Heart left ventricle (tissue), 16 donors: Measurements from ENCODE around the gene COL6A2. TPM values are rescaled to one million over a fixed set of nuclear protein-coding genes. Genes with fewer than 3 reads are reported as not detected.

Source experiments
- ATAC-seq, 4 donors: fragments of 200-7000 bp; cut with Tn5 transposase; one replicate each; pipeline ENCODE4 v1.9.1; 2020 to 2022; ENCODE audit warnings: moderate library complexity in 4 of 4, mild to moderate bottlenecking in 3 of 4, moderate number of reproducible peaks in 1 of 4
- DNase-seq, 5 donors: peaks; one replicate each; pipeline ENCODE4 v3.0.0-alpha.2; 2020
- H3K27ac ChIP-seq, 12 donors: fragments of 200-600 bp; sonication (generic) in 4 of 12; one replicate each; pipeline versions ENCODE4 v1.5.0 to v1.8.0; 2016 to 2022; ENCODE audit warnings: mild to moderate bottlenecking in 2 of 12
- H3K27me3 ChIP-seq, 9 donors: fragments of 200-600 bp; sonication (generic) in 2 of 9; one replicate each; pipeline versions ENCODE4 v1.5.1 to v1.8.0; 2016 to 2022; ENCODE audit warnings: mild to moderate bottlenecking in 3 of 9
- H3K36me3 ChIP-seq, 9 donors: fragments of 200-600 bp; sonication (generic) in 2 of 9; one replicate each; pipeline versions ENCODE4 v1.5.0 to v1.8.0; 2018 to 2022; ENCODE audit warnings: mild to moderate bottlenecking in 2 of 9
- H3K4me1 ChIP-seq, 12 donors: fragments of 200-600 bp; sonication (generic) in 4 of 12; one replicate each; pipeline versions ENCODE4 v1.5.0 to v1.8.0; 2016 to 2022; ENCODE audit warnings: mild to moderate bottlenecking in 3 of 12
- H3K4me3 ChIP-seq, 12 donors: fragments of 200-600 bp; sonication (generic) in 4 of 12; one replicate each; pipeline versions ENCODE4 v1.5.0 to v1.8.0; 2017 to 2022; ENCODE audit warnings: mild to moderate bottlenecking in 9 of 12, moderate library complexity in 4 of 12
- H3K9me3 ChIP-seq, 12 donors: fragments of 200-600 bp; sonication (generic) in 4 of 12; one replicate each; pipeline versions ENCODE4 v1.5.0 to v1.8.0; 2016 to 2022; ENCODE audit warnings: mild to moderate bottlenecking in 1 of 12
- POLR2A ChIP-seq, 2 donors: fragments of 450-650 bp; IDR thresholded peaks; one replicate each; pipeline ENCODE4 v1.6.1; 2017; ENCODE audit warnings: antibody characterized with exemption in 2 of 2, mild to moderate bottlenecking in 2 of 2, moderate library complexity in 2 of 2
- WGBS, 4 donors: extraction: QIAGEN DNeasy Blood & Tissue Kit in 2 of 4; methylation state at CpG; one replicate each; pipeline versions ENCODE4 v1.1.5 to v1.1.7; 2013 to 2018; 5-methylcytosine and 5-hydroxymethylcytosine counted together
- intact Hi-C, 10 donors: fragments of 100-400 bp; cut with DNase I; formaldehyde crosslinking; loops; one replicate each; pipeline versions ENCODE4 v1.11.1 to v1.14.2; 2022
- polyA plus RNA-seq, 2 donors: library from polyadenylated mRNA; stranded (reverse); fragments of 200-250 nt; gene quantifications; one replicate each; pipeline ENCODE4 v1.2.3, GENCODE V29; 2013
- total RNA-seq, 9 donors: library from RNA; depleted of rRNA in 2 of 9; stranded (reverse); fragments of >200 nt in 2 of 9; fragmentation: NEBNext Ultra II Directional in 3 of 9; extraction: Animal tissue kit (Norgen Biotek cat#: 25700) in 3 of 9; gene quantifications; one replicate each; pipeline versions ENCODE4 v1.1.0 to v1.2.4, GENCODE V29; 2016 to 2023
- TF ChIP-seq, protein P1 (sequence below), 12 donors: fragments of 200-600 bp; sonication (generic) in 4 of 12; IDR thresholded peaks; one replicate each; pipeline versions ENCODE4 v1.5.0 to v1.8.0; 2018 to 2022; ENCODE audit warnings: antibody characterized with exemption in 12 of 12, mild to moderate bottlenecking in 5 of 12
- donor health status: ischemic (EF 13 %, LVEDD 7.1; RV severe dilation, severe dysfunction).
- donor health status: healthy with polysubstance abuse.
- donor health status: DM: no; HTN: yes; CAD: no.
- donor health status: DM: no; HTN: no; CAD: no.
- donor health status: ischemic (EF 25% LVEDD 6.9; RV normal size, moderate dysfunction).
- donor health status: ischemic (EF 25% LVEDD 5.7; RV mildly dilated, moderate dysfunction).
- donor health status: healthy.
- donor health status: DM: yes; HTN: yes; CAD: no.
- donor health status: ischemic (EF 35%, LVEDD 5.7; RV mildly dilated, moderate dysfunction).
- donor health status: nonischemic (EF 11% LVEDD 7.7; RV severe dilation, severe dysfunction).
- donor health status: DM: yes; HTN: yes; CAD: no.
- donor health status: PGD.
- donor health status: ischemic (EF 29% LVEDD 5.4; RV normal size, mild dysfunction).
- donor health status: nonischemic (EF 23%, LVEDD 6.1; RV moderate dilation, normal function).

COL6A2 gene
- total and polyA plus RNA-seq, 11 donors, result 118 to 484 (median 158) TPM

DNA sequence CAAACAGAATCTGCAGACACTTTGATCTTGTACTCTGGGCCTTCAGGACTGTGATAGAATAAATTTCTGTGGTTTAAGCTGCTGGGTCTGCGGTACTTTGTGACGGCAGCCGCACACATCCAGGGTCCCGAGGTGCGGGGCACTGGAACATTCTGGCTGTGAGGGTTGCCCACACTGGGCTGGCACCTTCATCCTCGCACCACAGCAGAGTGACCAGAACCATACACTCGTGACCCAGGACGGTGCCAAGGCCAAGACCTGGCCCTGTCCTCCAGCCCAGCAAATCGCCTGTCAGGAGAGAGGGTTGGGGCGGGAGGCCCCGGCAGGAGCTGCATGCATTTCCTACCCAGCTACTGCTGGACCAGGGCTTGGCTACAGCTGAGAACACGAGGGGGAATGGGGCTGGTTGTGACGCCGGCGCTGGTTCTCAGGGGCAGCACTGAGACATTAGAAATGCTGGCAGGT is 60.1 kb downstream of the COL6A2 start:
- peaks cover 0 to 9% (median 0%) of the 10 kb centered on the region in 9 donors for H3K27me3 ChIP-seq
- peaks cover 0 to 9% (median 0%) of the 10 kb centered on the region in 9 donors for H3K36me3 ChIP-seq
- no peak overlapping the region for H3K4me3 ChIP-seq
- DNase-seq, result peak in 2 of 5 donors; percentile 4 to 12
- peaks cover 2 to 10% (median 7%) of the 10 kb centered on the region in 12 donors for H3K4me1 ChIP-seq
- 90 to 95% (median 93%) methylated on average over 8 to 15 of the region's 15 CpGs for WGBS, 4 donors
- no peaks in the 10 kb centered on the region for H3K9me3 ChIP-seq
- no peak for ATAC-seq
- H3K27ac ChIP-seq, result no peak overlapping the region
- intact Hi-C loops, result loop anchor here in 3 of 10 donors (5.0 to 10.0 kb wide), 3 partner anchors 64 to 87 kb away; partner anchors contain the start of gene LSS (in 1 of the 3)
- no peak for TF ChIP-seq POLR2A (IDR thresholded peaks at IDR 0.05)
- TF ChIP-seq, protein P1, sequence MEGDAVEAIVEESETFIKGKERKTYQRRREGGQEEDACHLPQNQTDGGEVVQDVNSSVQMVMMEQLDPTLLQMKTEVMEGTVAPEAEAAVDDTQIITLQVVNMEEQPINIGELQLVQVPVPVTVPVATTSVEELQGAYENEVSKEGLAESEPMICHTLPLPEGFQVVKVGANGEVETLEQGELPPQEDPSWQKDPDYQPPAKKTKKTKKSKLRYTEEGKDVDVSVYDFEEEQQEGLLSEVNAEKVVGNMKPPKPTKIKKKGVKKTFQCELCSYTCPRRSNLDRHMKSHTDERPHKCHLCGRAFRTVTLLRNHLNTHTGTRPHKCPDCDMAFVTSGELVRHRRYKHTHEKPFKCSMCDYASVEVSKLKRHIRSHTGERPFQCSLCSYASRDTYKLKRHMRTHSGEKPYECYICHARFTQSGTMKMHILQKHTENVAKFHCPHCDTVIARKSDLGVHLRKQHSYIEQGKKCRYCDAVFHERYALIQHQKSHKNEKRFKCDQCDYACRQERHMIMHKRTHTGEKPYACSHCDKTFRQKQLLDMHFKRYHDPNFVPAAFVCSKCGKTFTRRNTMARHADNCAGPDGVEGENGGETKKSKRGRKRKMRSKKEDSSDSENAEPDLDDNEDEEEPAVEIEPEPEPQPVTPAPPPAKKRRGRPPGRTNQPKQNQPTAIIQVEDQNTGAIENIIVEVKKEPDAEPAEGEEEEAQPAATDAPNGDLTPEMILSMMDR (IDR thresholded peaks at IDR 0.05), result no peak

DNA sequence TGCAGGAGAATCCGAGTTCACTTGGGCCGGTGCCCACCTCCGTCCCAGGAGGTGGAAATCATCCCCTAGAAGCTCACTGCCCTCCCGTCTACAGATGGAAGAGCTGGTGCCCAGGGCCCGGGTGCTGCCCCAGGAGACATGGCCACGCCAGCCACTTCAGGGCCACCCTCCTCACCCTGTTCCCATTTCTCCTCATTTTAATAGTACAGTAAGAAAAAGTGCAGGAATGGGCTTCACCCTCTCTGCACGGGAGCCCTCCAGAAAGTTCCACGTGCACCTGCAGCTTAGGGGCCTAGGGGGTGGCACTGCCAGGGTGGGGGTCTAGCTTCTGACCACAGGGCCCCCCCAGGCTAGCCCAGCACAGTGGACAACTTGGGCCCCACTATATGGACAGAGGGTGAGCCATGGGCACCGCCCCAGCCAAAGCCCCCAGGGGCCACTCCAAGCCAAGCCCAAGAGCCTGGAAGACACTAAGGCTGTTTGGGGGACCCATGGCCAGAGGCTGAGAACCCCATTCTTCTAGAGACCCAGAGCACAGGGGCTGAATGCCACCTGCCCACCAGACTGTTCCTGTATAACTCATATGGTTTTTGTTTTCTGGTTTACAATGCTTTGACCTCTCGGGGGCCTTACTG is 60.9 kb downstream of the COL6A2 start:
- ATAC-seq (no peak), DNase-seq (peak in 3 of 5 donors; percentile 3 to 41 (median 7))
- peaks cover 0 to 9% (median 0%) of the 10 kb centered on the region in 9 donors for H3K27me3 ChIP-seq
- H3K27ac ChIP-seq, result no peak overlapping the region
- 90 to 95% (median 93%) methylated on average over 9 to 10 of the region's 10 CpGs for WGBS, 4 donors
- H3K4me3 ChIP-seq, result no peak overlapping the region
- intact Hi-C loops, result loop anchor here in 3 of 10 donors (5.0 to 10.0 kb wide), 3 partner anchors 64 to 86 kb away; partner anchors contain the start of gene LSS (in 1 of the 3)
- no peaks in the 10 kb centered on the region for H3K9me3 ChIP-seq
- H3K36me3 ChIP-seq, result peaks cover 0 to 9% (median 0%) of the 10 kb centered on the region in 9 donors
- H3K4me1 ChIP-seq, result peaks cover 0 to 3% (median under 1%) of the 10 kb centered on the region in 12 donors
- no peak for TF ChIP-seq POLR2A (IDR thresholded peaks at IDR 0.05)
- TF ChIP-seq, protein P1 (IDR thresholded peaks at IDR 0.05), result no peak

DNA sequence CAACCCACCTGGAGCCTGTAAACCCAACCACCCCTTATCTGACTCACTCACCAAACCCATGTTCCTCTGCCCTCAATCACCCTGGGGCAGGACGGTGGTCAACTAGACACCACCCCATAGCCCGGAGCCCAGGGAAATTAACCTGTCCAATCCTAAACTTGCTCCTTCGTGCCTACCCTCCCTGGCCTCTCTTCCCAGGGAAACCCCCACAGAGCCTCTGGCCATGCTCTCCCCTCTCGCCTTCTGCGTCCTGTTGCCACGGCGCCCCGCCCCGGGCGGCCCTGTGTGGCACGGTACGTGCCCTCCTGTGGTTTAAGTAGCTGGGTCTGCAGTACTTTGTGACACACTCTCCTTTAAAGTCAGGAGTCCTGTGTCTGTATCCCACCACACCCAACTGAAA is 61.5 kb downstream of the COL6A2 start:
- 95 to 97% (median 96%) methylated on average over 12 of the region's 12 CpGs for WGBS, 4 donors
- H3K36me3 ChIP-seq, result peaks cover 0 to 9% (median 0%) of the 10 kb centered on the region in 9 donors
- no peak overlapping the region for H3K4me3 ChIP-seq
- TF ChIP-seq, protein P1 (IDR thresholded peaks at IDR 0.05), result no peak
- TF ChIP-seq POLR2A (IDR thresholded peaks at IDR 0.05), result no peak
- H3K9me3 ChIP-seq, result no peaks in the 10 kb centered on the region
- no peak overlapping the region for H3K27ac ChIP-seq
- intact Hi-C loops, result loop anchor here in 3 of 10 donors (5.0 to 10.0 kb wide), 3 partner anchors 63 to 85 kb away; partner anchors contain the start of gene LSS (in 1 of the 3)
- H3K27me3 ChIP-seq, result peaks cover 0 to 9% (median 0%) of the 10 kb centered on the region in 9 donors
- H3K4me1 ChIP-seq, result no peaks in the 10 kb centered on the region
- DNase-seq (peak in 2 of 5 donors; percentile 15 to 32), ATAC-seq (no peak)
